Ureter (tissue), 1 donor: Measurements from ENCODE around the gene UBE2M. TPM values are rescaled to one million over a fixed set of nuclear protein-coding genes. Genes with fewer than 3 reads are reported as not detected.
"Not testable (repeated sequence)": the region's sequence is repeated elsewhere in the genome, so short reads cannot be mapped to it uniquely, and the experiment has no call there.

Experiments
- DNase-seq: peaks from one replicate; pipeline ENCODE4 v3.0.0-alpha.2; 2020; ENCODE audit warnings: low spot score
- total RNA-seq: library from RNA; stranded (reverse); gene quantifications from one replicate; pipeline ENCODE4 v1.2.4, GENCODE V29; 2023
- donor health status: DM: yes; HTN: yes; CAD: no.

Gene UBE2M
- total RNA-seq, 1 donor from 2014 or later: 60.7 TPM

- peak; percentile 89 for DNase-seq
Observed at GRCh38 chr19:58513694-58514563, 44.5 kb downstream of the UBE2M start.

- DNase-seq: no peak
Observed at GRCh38 chr19:58513213-58513693, 45.2 kb downstream of the UBE2M start.

- DNase-seq: no peak
Observed at GRCh38 chr19:58511353-58512208, 46.8 kb downstream of the UBE2M start, which contains the start of gene SLC27A5. Gene SLC27A5, minus strand, starts transcription at chr19:58511992. Its CDS starts 37 bp downstream, at chr19:58511955.

- no peak for DNase-seq
Observed at GRCh38 chr19:58510084-58510862, 48.1 kb downstream of the UBE2M start.

DNA sequence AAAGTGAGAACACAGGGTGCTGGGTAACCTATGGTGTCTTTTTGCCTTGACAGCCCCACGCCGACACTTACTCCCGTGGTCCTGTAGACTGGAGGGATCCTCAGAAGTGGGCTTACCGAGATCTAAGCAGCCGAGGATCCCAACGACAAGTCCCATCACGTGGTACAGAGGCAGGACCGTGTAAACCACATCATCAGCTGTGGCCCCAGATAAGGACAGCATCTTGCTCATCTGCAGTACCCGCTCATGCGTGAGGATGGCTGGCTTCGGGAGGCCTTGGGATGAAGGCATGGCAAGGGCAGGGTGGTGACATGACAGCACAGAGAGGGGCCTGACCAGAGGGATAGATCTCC, 48.7 kb downstream of the UBE2M start:
- DNase-seq: no peak

GRCh38 chr19:58507602-58508223, 50.7 kb downstream of the UBE2M start:
- not testable (repeated sequence) for DNase-seq

Other genes starting within 250 kb of the UBE2M start
- gene ZSCAN22, start 231.6 kb downstream of the UBE2M start, total RNA-seq: 3.5 TPM
- 10.7 TPM for gene A1BG, start 205.1 kb downstream of the UBE2M start, total RNA-seq
- 1.6 TPM for gene ZNF497, start 195.9 kb downstream of the UBE2M start, total RNA-seq
- 3.6 TPM for gene ZNF837, start 177.6 kb downstream of the UBE2M start, total RNA-seq
- 1,165 TPM for gene RPS5, start 171.3 kb downstream of the UBE2M start, total RNA-seq
- 1.8 TPM for gene RNF225, start 163.0 kb downstream of the UBE2M start, total RNA-seq
- gene ZNF584, start 150.0 kb downstream of the UBE2M start, total RNA-seq: 11.5 TPM
- 8.0 TPM for gene ZNF132, start 118.5 kb downstream of the UBE2M start, total RNA-seq
- 8.1 TPM for gene ZNF324B, start 107.0 kb downstream of the UBE2M start, total RNA-seq
- 14.7 TPM for gene ZNF324, start 91.5 kb downstream of the UBE2M start, total RNA-seq
- 18.0 TPM for gene ZNF446, start 82.3 kb downstream of the UBE2M start, total RNA-seq
- 16.5 TPM for gene SLC27A5, start 46.6 kb downstream of the UBE2M start, total RNA-seq
- gene ZBTB45, start 38.8 kb downstream of the UBE2M start, total RNA-seq: 14.9 TPM
- 329 TPM for gene TRIM28, start 14.5 kb downstream of the UBE2M start, total RNA-seq
- gene CHMP2A, start 3.5 kb downstream of the UBE2M start, total RNA-seq: 137 TPM
- 43.4 TPM for gene MZF1, start 14.7 kb upstream of the UBE2M start, total RNA-seq